ENCODE measurements around the gene TMEM235.

- TF ChIP-seq CTCF (IDR thresholded peaks at IDR 0.05; ENCODE audit: low read depth, low read length) = no peak
- no peak for TF ChIP-seq EZH2phosphoT487 (IDR thresholded peaks at IDR 0.05; ENCODE audit: low read depth)
Measured at GRCh38 chr17:78267253-78268073, 36.0 kb downstream of the TMEM235 start.
